Activated T-cell treated with anti-CD3 and anti-CD28 coated beads for 48 hours (primary cell): Measurements from ENCODE around the gene CHCHD6.

Experiments
- DNase-seq: peaks from one replicate; pipeline ENCODE4 v3.0.0-alpha.2; 2020; ENCODE audit warnings: low read depth

CHCHD6 gene

DNA sequence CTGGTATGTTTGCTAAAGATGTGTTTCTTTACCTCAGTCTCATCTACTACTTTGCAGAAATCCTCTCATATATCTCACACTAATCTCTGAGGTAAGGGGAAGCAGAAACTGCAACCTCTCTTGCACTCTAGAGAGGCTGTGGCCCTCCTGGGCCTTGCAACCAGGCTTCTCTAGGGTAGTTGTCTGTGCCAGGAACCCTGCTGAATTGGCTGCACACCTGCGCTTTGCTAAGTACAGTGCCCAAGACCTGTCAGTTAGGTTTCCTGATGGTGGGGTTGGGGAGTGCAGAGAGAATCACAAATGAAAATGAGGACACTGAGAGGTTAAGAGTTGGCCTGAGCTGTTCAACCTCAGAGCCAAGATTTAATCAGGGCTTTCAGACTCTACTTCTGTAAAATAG is 161.7 kb downstream of the CHCHD6 start:
- DNase-seq: no peak

DNA sequence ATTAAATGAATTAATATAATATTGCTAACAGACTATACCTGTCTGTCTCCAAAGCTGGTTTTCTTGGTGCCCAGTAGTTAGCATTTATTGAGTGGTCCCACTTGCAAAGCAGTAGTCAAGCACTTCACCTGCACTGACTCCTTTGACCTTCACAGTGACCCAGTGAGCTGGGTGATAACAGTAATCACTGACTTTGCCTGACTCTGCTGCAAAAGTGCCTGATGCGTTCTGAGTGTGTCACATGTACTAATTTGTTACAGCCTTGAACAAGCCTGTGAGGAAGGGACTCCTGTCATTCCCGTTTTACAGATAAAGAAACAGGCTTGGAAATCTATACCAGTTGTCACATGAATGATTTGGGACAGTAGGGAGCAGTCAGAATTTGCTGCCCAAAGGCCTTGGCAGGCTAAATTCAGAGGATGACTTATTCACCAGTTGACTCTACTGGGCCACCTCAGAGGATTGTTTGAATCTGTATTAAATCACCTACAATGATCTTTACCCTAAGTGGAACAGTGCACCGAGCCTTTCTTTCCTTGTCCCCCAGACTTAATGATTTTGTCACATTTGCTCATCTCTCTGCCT is 162.2 kb downstream of the CHCHD6 start:
- DNase-seq: no peak

DNA sequence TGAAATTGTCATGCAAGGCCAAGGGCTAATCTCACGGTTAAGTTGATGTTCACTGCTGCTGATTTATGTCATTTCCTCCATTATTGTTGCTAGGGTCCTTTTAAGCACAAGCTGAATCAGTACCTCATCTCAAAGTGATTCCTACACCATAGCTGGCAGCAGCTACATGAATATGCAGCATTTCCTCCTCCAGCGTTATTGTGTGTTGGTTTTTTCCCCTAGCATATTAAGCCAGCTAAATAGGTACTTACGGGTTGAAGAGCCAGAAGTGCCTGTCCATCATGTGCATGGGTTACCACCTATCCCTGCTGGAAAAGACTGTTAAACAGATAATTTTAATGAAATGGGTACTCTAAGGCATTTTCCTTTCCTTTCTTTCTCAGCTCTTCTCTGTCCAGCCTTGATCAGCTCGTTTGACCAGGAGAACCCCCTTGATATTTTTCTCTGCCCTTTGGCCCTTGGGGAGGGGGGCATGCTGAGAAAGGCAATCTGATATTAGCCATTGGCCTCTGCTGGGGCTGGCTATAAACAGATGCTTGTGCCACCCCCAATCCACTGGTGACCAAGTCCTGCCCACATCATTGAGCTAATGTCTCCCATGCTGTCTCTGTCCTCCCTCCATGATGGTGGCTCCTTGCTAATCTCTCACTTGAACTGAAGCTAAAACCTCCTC is 163.3 kb downstream of the CHCHD6 start:
- DNase-seq: no peak

DNA sequence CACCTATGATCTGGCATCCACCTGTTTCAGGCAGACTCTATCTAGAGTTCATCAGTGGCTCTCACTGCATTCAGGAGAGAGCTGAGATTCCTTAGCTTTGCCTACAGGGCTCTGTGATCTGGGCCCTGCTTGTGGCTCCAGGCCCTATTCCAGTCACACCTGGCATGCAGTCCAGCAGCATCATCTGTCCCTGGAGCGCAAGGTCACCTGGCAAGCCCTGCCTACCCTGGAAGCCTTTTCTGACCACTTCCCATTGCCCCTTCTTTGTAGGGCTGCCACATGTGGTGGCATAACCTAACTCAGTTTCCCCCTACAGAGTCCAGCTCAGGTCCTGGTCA is 163.8 kb downstream of the CHCHD6 start:
- no peak for DNase-seq

DNA sequence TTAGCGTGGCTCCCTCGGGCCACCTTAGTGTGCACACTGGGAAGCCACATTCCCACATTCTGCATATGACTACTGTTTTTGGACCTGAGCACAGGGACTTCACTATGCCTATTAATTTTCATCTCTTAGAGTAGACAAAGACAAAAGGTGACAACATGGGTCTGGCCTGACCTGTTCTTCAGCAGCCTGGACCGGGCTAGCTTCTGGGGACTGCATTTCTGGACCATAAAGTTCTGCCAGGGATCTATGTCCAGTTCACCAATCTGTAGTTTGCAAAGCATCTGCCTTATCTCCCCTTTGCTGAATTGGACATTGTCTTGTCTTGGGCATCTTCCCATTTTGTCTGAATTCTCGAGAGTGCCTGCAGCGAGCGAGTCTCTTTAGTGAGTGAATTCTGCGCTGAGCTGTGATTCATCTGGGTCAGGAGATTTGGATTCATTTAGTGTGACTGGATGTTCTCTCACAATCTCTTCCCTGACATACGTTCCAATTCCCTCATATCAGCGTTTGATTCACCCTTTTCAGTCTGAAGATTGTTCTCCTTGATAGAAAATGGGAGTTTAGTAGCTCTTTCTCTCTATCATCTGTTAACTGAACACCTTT is 166.7 kb downstream of the CHCHD6 start:
- DNase-seq: no peak

DNA sequence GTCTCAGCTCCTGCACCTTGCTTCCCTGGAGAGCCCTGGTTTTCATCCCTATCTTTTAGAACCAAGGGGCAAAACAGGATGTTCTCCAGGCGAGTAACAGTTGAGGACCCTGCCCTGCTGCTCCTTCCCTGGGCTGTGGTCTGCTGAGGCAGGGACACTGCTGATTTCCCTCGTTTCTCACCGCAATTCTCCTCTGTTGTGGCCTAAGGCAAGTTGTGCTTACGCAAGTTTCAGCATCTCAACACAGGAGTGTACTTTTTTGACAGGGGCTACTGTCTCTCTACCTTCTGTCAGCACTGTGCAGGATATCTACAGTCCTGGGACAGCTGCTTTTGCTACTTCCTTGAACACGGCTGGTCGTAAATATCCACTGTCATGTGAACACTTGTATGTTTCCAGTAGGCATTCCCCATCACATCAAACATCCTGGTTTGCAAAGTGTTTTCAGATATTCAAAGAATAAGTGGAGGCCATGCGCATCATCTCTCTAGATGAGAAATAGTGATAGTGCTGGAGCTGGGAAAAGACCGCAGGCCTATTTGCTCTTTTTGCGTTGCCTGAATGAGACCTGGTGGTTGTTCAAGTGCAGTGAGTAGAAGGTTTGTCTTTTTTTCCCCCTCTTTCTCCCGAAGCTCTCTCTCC is 168.8 kb downstream of the CHCHD6 start:
- DNase-seq: no peak

DNA sequence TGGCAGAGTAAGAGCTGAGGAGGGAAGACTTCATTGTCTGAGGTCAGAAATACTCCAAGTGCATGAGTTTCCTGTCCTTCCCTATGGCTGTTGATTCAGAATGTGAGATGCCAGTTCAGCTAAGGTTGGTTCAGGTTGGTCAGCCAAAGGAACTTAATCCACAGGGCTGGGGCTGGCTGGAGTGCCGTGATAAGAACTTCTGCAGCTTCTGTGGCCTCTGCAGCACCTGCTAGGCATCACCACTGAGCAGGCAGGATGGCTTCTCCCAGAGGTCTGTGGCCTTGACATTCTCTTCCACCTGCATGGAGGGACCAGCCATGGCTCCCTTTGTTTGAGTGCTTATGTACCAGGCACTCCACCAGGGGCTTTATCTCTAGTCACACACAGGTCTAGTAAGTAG is 169.4 kb downstream of the CHCHD6 start:
- DNase-seq: no peak

DNA sequence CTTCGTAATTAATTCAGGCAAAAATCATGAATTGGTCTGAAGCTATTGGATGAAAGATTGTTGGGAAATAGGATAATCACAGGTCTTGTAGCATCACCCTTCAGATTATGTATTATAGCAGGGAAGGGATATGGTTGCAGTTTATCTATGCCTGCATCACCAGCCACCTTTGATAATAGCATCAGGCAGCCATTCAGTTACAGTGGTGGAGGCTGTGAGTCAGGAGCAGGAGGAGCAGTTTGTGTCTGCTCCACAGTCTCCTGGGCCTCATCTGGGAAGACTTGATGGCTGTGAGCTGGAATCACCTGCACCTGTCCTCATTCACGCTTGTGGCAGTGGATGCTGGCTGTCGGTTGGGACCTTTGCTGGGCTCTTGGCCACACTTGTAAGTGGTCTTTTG is 174.6 kb downstream of the CHCHD6 start:
- DNase-seq: no peak

DNA sequence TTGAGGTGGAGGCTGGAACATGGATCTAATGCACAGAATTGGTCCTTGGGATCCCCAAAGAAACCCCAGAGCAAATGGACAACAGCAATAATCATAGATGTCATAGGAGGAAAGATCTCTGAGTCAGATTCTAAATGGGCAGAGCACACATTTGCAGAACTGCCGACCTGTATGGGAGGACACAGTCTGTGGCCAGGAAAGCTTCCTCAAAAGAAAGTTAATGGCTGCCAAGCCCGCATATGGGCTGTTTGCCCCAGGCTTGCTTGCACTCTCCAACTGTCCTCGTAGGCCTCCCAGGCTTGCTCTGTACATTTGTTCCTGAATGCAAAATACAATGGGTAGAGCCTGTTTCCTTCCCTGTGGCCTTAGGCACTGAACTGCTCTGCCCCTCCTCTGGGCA is 176.9 kb downstream of the CHCHD6 start:
- no peak for DNase-seq

DNA sequence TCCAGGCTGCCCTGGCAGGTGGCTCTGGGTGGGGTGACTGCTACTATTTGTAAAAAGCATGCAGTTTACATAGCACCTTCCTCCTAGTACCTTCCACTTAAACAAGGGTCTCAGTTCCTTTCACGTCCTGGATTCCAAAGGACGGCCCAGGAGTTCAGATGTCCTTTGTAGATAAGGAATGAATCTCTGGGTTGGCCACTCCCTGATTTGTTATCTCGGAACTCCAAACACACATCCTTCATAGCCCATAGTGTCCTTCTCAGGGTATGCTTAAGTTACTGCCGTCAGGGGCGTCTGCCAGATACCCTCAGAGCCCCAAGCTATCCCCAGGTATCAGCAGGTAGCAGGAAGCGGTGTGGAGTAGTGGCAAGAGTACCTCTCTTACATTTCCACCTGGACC is 177.8 kb downstream of the CHCHD6 start:
- DNase-seq: no peak

DNA sequence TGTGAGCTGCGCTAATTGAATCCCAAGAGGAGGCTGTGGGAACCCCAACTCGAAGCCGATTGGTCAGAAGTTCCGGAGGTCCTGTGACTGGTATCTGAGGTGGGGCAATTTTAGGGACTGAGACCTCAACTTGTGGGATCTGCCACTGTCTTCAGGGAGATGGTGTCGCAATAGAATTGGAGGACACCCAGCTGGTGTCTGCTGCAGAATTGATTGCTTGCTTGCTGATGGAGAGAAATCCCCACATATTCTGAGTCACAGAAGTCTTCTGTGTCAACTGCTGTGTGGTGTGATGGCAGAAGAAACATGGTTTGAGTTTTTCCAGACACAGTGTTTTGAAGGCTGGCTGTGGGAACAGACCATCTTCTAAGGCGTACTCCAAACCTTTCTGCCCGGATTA is 179.2 kb downstream of the CHCHD6 start:
- DNase-seq: no peak

DNA sequence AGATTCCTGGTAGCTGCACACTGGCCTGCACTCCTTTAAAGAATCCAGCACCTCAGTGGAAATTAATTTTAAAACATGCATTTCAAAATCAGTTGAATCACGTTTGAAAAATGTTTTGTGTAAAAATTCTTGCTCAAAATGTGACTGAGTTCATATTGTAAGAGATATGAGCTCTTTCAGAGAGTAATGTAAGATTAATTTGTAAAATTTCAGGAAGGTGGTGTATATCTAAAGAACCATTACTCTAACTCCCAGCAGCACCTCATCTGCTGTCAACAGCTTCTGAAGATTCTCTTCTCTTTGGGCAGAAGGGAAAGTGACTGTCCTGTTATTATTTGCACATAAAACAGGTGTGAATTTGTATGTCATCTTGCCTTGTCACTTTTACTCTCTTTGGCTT is 181.4 kb downstream of the CHCHD6 start:
- DNase-seq: no peak

DNA sequence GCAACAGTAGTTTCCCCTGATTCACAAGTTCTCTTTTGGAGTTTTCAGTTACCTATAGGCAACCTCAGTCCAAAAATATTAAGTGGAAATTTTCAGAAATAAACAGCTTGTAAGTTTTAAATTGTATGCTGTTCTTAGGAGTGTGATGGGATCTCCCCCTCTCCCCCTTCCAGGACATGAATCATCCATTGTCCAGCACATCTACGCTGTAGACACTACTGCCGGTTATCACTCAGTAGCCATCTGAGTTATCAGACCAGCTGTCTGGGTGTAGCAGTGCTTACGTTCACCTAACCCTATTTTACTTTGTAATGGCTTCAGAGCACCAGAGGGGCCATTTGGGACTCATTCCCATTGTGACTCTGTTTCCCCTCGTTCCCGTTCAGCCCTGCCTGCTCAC is 182.2 kb downstream of the CHCHD6 start:
- DNase-seq: no peak

DNA sequence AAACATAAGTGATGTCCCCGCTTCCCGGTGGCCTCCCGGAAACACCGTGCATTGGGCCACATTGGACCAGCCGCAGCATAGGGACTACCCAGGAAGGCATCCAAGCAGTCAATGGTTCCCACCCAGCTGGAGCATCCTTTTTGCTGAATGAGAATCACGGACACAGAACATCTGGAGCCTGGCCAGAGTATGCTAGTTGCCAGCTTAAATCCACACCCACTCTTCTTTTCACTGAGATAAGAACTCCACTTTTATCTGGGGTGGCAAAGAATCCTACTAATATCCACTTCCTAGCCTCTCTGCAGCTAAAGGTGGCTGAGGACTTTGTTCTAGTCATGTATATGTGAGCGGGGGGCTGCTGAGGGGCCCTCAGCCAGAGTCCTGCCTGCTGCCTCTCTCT is 183.6 kb downstream of the CHCHD6 start:
- no peak for DNase-seq

DNA sequence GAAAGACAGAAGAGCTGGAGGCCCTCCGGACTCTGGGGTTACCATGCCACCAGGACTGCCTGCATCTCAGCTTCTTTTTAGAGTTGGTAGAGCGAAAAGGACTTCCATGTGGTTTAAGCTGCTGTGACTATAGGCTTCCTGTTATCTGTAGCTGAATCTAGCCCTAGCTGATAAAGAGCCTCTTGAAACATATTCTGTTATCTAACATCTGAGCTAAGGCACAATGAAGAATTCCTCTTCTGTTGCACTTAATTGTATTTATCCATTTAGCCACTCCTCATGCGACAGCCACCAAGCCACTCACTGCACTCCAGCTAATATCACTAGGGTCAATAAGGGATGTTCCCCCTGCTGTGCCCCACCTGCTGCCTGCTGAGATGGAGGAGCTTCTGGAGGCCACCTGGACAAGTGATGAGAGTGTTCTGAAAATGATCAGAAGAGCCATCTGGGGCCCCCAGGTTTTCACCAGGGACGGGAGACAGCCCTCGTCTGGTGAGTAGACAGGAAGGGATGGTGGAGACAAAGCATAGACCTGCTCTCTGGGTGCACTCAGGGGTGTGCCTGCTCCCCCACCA is 184.2 kb downstream of the CHCHD6 start:
- DNase-seq: no peak

DNA sequence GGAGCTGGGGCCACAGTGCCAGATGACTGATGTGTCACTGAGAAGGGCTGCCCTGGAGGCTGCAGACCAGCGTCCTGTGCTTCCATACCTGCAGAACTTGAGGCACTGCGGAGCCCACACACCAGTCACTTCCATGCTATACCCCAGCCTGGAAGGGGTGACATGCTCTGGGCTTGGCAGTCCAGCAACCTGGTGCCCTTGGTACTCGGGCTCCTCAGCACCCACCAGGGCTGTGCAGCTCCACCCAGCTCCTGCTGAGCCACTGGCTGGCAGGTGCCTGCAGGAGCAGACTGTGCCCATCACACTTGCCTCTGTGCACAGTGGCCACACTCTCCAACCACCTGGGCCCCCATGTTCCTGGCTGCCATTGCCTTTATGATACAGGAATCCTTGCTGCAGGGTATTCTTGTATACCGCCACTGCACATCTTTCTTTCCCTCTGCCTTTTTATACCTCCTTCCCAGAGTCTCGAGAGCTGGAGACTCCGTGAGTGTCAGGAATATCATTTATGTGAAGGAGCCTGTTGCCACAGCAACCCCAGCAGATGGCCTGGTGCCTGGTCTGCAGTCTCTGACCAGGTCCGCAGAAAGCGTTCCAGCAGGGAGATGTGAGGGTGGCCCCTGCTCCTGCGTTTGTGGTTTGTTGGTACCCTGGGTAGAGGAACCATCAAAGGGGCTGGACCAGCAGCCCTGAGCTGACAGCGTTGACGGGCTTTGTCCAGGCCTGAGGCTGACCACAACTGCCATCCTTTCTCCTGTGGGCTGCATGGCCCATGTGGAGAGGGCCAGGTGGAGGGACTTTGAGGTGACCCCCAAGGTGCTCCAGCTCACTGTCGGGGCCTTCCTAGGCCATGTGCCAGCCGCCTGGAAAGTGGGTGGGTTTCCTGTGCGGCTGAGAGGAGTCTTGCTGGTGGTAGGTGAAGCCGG is 185.5 kb downstream of the CHCHD6 start:
- no peak for DNase-seq

DNA sequence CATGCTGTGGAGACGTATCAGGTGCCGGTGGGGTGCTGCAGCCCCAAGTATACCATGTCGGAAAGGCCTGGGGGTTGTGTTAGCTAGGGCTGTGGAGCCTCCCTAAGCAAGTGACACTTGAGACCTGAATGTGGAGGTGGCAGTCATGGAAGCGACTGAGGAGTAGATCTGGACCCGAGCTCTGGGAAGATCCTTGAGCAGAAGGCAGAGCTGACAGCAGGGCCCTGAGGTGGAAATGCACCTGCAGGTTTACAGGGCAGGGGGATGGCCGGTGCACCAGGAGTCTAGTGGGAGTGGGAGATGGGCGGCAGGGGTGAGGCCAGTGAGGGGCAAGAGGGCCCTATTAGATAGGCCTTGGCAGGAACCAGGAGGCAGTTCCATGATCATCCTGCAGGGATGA is 187.1 kb downstream of the CHCHD6 start:
- no peak for DNase-seq

DNA sequence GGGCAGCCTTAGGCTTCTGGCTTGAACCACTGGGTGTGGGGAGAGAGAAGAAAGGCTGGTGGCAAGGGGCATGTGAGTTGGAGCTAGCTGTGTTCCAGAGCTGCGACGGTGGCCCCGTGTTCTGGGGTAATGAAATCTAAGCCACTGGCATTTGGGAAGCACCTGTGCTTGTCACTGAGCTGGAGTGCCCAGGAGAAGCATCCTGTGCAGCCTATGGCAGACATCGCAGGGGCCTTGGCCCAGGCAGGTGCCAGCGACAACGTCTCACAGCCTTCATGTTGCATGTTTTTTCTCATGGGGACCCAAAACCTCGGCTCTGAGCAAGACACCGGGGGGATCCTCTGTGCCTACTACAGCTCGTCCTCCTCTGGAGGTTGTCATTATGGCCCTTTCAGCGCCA is 187.8 kb downstream of the CHCHD6 start:
- no peak for DNase-seq

DNA sequence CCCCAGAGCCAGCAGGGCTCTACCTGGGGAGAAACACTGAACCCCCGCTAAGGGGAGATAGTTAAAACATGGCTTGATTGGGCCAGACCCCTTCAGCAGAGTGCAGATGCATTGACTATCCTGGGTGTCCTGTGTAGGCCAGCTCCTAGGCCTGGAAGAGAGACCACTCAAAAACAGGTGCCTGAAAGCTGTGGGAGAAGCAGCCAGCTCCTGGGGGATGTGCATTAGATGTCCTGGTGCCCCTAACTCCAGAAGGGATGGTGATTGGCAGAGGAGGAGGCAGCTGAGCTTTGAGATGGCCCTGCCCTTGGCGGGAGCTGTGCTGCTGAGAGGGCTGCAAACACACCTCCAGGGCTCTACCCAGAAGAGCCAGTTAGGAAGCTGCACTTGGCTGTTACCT is 189.6 kb downstream of the CHCHD6 start:
- no peak for DNase-seq

DNA sequence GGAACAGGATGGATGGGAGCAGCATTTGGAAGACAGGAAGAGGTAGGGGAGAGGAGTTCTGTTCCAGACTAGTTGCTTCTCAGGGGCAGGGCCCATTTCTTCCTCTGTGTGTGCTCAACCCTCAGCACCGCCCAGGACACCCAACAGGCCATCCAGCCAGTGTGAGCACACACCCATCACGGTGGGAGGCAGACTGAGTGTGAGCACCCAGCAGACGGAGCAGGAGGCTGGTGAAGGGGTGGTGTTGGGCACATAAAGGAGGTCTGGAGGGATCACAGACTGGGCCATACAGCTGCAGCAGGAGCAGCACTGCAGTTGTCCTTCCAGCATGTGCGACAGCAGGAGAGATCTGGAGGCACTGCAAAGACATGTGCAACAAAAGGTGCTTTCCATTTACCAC is 190.4 kb downstream of the CHCHD6 start:
- DNase-seq: no peak

DNA sequence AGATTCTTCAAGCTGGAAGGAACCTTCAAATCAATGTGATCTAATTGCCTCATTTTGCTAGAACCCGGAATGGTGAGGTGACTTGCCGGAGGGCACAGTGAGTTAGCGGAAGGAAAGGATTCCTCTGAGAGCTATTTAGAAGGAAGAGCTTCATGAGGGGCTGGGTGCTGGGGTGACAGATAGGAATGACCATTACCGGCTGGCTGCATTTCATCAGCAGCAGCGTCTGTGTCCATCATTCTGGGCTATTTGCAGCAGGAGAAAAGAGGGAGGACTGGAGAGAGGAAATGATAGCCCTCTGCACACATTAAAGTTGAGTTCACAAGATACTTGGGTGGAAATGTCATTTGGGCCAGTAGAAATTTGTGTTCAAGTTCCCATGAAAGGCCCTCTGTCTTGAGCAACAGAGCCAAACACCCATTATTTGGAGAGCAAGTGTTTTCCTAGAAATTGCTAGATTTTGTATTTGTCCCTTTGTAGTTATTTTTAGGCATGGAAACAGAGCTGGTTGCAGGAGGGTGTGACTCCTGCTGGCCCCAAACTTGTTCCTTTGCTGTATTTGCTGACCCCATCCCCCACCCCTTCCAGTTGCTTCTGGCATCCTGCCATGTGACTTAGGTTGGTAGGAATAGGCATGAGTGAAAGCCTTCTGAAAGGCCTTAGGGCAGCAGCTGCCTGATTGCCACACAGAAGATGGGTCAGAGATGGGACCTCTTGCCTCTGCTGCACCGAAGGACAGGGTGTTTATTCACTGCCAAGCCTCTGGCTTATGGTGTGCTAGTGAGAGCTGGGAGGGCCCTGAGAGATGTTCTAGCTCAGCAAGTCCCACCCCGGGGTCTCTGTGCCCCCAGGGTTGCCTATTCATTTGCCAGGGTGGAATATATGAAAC is 191.4 kb downstream of the CHCHD6 start:
- no peak for DNase-seq
